HG02759 (cell line): Measurements from ENCODE around the gene UMODL1.
"Not testable (repeated sequence)": the region's sequence is repeated elsewhere in the genome, so short reads cannot be mapped to it uniquely, and the experiment has no call there.

Experiments used
- ATAC-seq: cut with Tn5 transposase; IDR thresholded peaks from one replicate; pipeline ENCODE4 v1.9.1; 2021; ENCODE audit warnings: mild to moderate bottlenecking, moderate library complexity; ENCODE audit not compliant: unreplicated experiment

The UMODL1 gene

GRCh38 chr21:42059721-42060120 is 11.4 kb upstream of the UMODL1 start:
- ATAC-seq = no peak

- no peak for ATAC-seq
These were observed 11.0 kb upstream of the UMODL1 start for GRCh38 chr21:42060166-42060565.

GRCh38 chr21:42061195-42061985 is 9.7 kb upstream of the UMODL1 start:
- ATAC-seq = peak; percentile 63

GRCh38 chr21:42061986-42062235 is 9.2 kb upstream of the UMODL1 start:
- no peak for ATAC-seq

- ATAC-seq = peak; percentile 53
These were observed 8.7 kb upstream of the UMODL1 start for GRCh38 chr21:42062236-42063022.

DNA sequence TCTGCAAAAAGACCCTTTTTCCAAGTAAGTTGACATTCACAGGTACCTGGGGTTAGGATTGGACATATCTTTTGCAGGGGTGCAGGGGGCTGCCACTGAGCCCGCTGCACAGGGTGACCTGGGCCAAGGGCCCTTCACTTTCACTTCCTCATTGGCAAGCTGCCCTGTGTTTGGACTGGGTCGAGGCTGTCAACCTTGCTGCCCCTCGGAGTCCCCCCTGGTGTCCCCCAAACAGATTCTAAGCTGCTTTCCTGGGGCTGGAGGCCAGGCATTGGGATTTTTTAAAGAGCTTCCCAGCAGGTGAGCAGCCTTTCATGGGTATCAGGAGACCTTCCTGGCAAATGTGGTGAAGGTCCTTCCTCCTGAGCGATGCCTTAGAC is 7.9 kb upstream of the UMODL1 start:
- ATAC-seq = no peak

DNA sequence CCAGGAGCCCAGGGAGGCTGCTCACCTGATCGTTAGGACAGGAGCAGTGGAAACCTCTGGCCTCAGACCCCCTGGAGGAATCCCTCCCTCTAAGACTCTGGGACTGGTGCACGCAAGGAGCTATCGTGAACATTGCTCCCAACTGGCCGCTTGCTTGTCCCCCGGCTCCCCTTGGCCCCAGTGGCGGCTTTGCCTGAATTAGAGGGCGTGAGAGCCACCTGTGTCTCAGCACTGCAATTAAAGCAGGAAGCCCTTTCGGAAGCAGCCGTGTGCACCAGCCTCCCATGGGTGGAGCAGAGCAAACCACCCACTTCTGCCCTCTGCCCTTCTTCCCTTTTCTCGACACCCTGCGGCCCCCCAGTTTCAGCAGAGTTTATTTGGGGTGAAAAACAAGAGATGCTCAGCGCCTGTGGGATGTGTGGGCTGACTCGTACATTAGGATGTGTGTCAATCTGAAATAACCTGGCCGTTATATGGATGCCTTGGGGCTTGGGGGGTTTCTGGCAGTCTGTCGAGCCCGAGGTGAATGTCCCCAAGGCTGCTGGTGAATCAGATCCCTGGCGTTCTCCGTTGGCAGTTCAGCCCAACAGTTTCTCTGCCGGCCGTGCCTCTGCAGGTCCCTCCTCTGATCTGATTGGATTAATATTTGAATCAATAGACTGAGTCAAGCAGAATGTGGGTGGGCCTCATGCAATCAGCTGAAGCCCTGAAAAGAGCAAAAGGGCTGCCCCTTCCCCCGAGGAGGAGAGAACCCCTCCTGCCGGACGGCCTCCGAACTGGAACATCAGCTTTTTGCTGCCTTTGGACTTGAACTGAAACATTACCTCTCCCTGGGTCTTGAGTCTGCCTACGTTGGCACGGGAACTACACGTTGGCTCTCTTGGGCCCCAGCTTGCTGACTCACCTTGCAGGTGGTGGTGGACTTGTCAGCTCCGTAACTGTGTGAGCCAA is 7.3 kb upstream of the UMODL1 start:
- ATAC-seq = peak; percentile 26

DNA sequence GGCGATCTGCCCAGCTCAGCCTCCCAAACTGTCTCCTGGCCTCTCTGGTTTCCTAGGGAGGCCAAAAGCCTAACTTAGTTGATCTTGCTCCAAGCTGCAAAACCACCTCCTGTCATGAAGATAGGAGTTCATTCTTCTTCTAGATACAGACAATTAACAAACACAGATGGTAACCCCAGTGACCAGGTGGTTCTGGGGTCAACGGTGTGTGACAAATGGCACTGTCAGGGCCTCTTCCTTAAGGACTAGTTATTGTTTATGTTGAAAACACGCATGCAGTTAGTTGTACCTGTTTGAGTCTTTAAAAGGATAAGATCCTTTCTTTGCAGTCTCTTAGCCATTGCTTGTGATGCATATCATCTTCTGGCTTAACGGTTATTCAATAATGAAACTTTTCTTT is 4.6 kb upstream of the UMODL1 start:
- no peak for ATAC-seq

GRCh38 chr21:42067531-42068255 is 3.4 kb upstream of the UMODL1 start:
- ATAC-seq = no peak

GRCh38 chr21:42068256-42068545 is 2.9 kb upstream of the UMODL1 start:
- no peak for ATAC-seq

- ATAC-seq = no peak
These were observed 2.5 kb upstream of the UMODL1 start for GRCh38 chr21:42068592-42068991.

DNA sequence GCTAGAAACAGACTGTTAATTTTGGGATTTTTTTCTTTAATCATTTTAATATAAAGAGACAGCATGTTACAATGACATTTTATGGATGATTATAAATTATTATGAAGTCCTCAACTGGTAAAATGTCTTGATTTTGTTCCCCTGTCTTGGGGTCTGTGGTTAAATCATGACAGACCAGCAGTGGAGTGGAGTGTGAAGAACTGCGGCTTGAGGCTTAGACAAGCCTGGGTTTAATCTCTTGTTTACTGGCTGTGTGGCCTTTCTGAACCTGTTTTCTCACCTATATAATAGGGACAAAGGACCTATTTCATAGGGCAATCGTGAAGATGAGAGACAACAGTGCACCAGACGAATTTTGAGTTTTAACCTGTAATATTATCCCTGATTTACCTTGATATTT is 1.8 kb upstream of the UMODL1 start:
- no peak for ATAC-seq

DNA sequence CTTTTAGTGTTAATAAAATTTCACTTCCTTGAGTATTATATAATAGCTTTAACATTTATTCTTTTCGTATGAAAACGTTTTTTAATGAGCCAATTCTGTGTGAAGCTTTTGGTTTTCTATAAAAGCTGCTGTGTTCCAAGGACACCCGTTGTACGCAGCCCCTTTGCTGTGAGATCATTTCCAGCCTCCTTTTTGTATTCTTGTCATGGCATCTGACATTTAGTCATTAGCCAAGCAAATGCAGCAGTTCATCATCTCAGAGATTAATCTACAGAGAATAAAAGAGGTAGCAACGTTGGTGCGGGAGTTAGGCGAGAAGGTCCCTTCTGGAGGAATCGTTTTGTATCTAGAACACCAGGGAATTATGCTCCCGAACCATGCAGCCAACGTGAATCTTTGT is 1.3 kb upstream of the UMODL1 start:
- no peak for ATAC-seq

GRCh38 chr21:42073145-42074099 is 2.3 kb downstream of the UMODL1 start:
- no peak for ATAC-seq

DNA sequence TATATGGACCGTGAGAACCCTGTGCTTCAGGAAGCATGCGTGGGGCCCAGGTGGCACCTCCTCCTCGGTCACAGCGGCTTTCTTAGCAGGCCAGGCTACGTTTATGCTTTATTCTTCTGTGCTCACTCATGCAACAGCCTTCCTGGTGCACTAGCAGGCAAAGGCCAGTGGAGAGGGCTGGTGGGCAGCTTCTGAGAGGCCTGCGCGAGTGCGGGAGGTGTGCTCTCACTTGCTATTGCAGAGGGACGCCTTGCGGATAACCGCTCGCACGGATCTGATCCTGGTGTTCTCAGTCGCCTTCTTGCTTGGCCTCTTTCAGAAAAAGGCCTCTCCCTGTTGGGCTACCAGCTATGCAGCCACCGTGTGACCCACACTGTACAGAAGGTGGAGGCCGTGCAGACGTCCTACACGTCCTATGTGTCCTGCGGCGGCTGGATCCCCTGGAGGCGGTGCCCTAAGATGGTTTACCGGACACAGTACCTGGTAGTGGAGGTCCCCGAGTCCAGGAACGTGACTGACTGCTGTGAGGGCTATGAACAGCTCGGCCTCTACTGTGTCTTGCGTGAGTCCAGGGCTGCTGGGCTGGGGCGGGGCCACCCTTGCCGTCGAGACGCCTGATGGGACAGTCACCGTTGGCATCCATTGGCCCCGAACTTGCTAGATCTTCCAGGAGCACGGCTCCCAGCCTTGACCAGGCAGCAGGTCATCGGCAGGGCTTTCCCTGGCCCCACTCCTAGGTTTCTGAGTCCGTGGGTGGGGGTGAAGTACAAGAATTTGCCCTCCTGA is 4.8 kb downstream of the UMODL1 start:
- no peak for ATAC-seq

DNA sequence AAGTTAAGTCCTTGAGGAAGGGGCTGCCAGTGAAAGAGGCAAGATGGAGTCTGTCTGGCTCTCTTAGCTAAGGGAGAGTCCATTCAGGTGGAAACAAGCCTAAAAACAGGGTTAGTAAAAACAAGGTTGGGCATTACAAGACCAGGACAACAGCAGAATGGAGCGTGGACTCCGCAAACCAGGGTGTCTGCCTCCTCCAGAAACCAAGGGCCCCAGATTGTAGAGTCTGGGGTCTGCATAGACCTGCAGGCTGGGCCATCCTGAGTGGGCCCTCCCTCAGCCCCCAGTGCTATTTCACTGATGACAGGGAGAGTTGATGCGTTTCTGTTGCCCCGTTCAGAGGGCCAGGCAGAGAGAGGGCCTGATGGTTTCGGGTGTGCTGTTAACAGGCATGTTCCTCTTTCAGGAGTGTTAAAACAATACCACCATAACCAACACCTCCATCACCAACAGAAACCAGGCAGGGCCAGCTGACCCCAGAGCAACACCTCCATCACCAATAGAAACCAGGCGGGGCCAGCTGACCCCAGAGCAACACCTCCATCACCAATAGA is 6.6 kb downstream of the UMODL1 start:
- ATAC-seq = peak; percentile 83

GRCh38 chr21:42078247-42079007 is 7.3 kb downstream of the UMODL1 start:
- ATAC-seq = not testable (repeated sequence)
